Esophagus squamous epithelium (tissue), 5 donors: Measurements from ENCODE around the gene TRMT2A. TPM values are rescaled to one million over a fixed set of nuclear protein-coding genes. Genes with fewer than 3 reads are reported as not detected.

Experiments
- DNase-seq: peaks from one replicate; lab custom pipeline; 2025; lab: John Stamatoyannopoulos, UW
- H3K27ac ChIP-seq, 4 donors: fragments of 200-600 bp; sonication (generic); one replicate each; pipeline ENCODE4 v1.5.1; 2016 to 2019; ENCODE audit warnings: mild to moderate bottlenecking in 1 of 4
- H3K27me3 ChIP-seq, 4 donors: fragments of 200-600 bp; sonication (generic); 1 replicate in 3 of 4; 2 replicates in 1 of 4; pipeline versions ENCODE4 v1.5.1 to v1.6.0; 2017 to 2021; ENCODE audit warnings: antibody characterized with exemption in 1 of 4
- H3K36me3 ChIP-seq, 3 donors: fragments of 200-600 bp; sonication (generic); one replicate each; pipeline ENCODE4 v1.5.1; 2016 to 2019
- H3K4me1 ChIP-seq, 3 donors: fragments of 200-600 bp; sonication (generic); one replicate each; pipeline ENCODE4 v1.5.1; 2017 to 2019
- H3K4me3 ChIP-seq, 4 donors: fragments of 200-600 bp; sonication (generic); 1 replicate in 3 of 4; 2 replicates in 1 of 4; pipeline ENCODE4 v1.5.1; 2016 to 2019; ENCODE audit warnings: mild to moderate bottlenecking in 2 of 4, moderate library complexity in 1 of 4
- H3K9me3 ChIP-seq, 3 donors: fragments of 200-600 bp; sonication (generic); one replicate each; pipeline ENCODE4 v1.5.1; 2016 to 2019
- POLR2A ChIP-seq, 4 donors: fragments of 450-650 bp; IDR thresholded peaks; one replicate each; pipeline ENCODE4 v1.6.1; 2017; ENCODE audit warnings: antibody characterized with exemption in 4 of 4, mild to moderate bottlenecking in 4 of 4, moderate library complexity in 3 of 4
- WGBS, 2 donors: methylation state at CpG; one replicate each; pipeline ENCODE4 v1.1.5; 2018; 5-methylcytosine and 5-hydroxymethylcytosine counted together
- intact Hi-C: fragments of 100-400 bp; cut with DNase I; formaldehyde crosslinking; loops from one replicate; pipeline ENCODE4 v1.15.0; 2022
- total RNA-seq, 4 donors: library from RNA; depleted of rRNA; stranded (reverse); fragments of >200 nt; gene quantifications; one replicate each; pipeline ENCODE4 v1.1.0, GENCODE V29; 2016
- TF ChIP-seq, protein P1 (sequence below), 6 experiments: fragments of 450-650 bp in 4 of 6; fragments of 200-600 bp in 2 of 6; sonication (generic) in 2 of 6; IDR thresholded peaks; one replicate each; pipeline ENCODE4 v1.5.1; 2016 to 2019; ENCODE audit warnings: antibody characterized with exemption in 6 of 6, mild to moderate bottlenecking in 4 of 6, moderate library complexity in 4 of 6
- donor health status: DM: yes; HTN: yes; CAD: no.

The TRMT2A gene
- total RNA-seq, 4 donors from 2014 or later: 30.9 to 58.6 (median 41.3) TPM

GRCh38 chr22:20156611-20157429, 39.8 kb upstream of the TRMT2A start:
- no peak overlapping the region for H3K27ac ChIP-seq
- peaks cover 0 to 11% (median 0%) of the 10 kb centered on the region in 3 donors for H3K4me1 ChIP-seq
- peaks cover 0 to 60% (median 0%) of the 10 kb centered on the region in 4 donors for H3K27me3 ChIP-seq
- no peak for TF ChIP-seq POLR2A (IDR thresholded peaks at IDR 0.05)
- TF ChIP-seq, protein P1, sequence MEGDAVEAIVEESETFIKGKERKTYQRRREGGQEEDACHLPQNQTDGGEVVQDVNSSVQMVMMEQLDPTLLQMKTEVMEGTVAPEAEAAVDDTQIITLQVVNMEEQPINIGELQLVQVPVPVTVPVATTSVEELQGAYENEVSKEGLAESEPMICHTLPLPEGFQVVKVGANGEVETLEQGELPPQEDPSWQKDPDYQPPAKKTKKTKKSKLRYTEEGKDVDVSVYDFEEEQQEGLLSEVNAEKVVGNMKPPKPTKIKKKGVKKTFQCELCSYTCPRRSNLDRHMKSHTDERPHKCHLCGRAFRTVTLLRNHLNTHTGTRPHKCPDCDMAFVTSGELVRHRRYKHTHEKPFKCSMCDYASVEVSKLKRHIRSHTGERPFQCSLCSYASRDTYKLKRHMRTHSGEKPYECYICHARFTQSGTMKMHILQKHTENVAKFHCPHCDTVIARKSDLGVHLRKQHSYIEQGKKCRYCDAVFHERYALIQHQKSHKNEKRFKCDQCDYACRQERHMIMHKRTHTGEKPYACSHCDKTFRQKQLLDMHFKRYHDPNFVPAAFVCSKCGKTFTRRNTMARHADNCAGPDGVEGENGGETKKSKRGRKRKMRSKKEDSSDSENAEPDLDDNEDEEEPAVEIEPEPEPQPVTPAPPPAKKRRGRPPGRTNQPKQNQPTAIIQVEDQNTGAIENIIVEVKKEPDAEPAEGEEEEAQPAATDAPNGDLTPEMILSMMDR (IDR thresholded peaks at IDR 0.05): peak; percentile 99 to 100 (median 100)
- DNase-seq: peak; percentile 30
- H3K4me3 ChIP-seq: no peak overlapping the region
- 41 to 65% methylated on average over 6 to 8 of the region's 17 CpGs for WGBS, 2 donors
- no peaks in the 10 kb centered on the region for H3K9me3 ChIP-seq
- H3K36me3 ChIP-seq: no peaks in the 10 kb centered on the region
- intact Hi-C loops: no loop called here

GRCh38 chr22:20156042-20156389, 39.0 kb upstream of the TRMT2A start:
- Histone ChIP-seq H3K4me3 (no peak overlapping the region), H3K4me1 (peaks cover 0 to 11% (median 0%) of the 10 kb centered on the region in 3 donors), H3K36me3 (no peaks in the 10 kb centered on the region), H3K27ac (no peak overlapping the region), H3K27me3 (peaks cover 0 to 56% (median 0%) of the 10 kb centered on the region in 4 donors), H3K9me3 (no peaks in the 10 kb centered on the region)
- TF ChIP-seq POLR2A (IDR thresholded peaks at IDR 0.05): no peak
- TF ChIP-seq, protein P1 (IDR thresholded peaks at IDR 0.05): no peak
- DNase-seq: no peak
- intact Hi-C loops: no loop called here
- 42% methylated on average over 3 of the region's 7 CpGs; no CpG with 5 or more reads in 1 of the 2 donors for WGBS, 2 donors

DNA sequence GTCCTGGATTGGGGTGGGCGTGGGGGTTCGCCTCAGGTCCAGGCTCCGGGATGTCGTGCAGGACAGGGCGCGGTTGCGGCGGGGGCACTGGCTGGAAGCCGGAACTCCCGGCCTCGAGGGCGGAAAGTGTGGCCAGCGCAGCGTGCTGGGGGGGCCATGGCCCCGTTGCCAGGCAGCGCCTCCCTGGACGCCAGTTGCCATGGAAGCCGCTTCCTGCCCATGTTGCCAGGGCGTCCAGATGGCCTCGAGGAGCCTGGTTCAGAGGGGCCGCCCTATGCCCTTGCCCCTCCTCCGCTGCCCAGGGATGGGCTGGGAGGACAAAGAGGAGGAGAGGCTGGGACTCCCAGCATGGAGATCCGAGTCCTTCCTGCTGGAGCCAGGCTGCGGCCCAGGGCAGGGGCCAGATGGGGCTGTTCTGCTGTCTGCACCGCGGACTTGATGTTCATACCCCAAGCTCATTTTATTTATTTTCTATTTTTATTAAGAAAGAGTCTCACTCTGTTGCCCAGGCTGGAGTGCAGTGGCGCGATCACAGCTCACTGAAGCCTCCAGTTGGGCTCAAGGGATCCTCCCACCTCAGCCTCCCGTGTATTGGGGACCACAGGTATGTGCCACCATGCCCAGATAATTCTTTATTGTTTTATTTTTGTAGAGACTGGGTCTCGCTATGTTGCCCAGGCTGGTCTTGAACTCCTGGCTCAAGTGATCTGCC, 38.5 kb upstream of the TRMT2A start:
- H3K27ac ChIP-seq: no peak overlapping the region
- no peaks in the 10 kb centered on the region for H3K36me3 ChIP-seq
- peaks cover 0 to 11% (median 0%) of the 10 kb centered on the region in 3 donors for H3K4me1 ChIP-seq
- no peaks in the 10 kb centered on the region for H3K9me3 ChIP-seq
- 34 to 77% methylated on average over 8 to 15 of the region's 30 CpGs for WGBS, 2 donors
- TF ChIP-seq POLR2A (IDR thresholded peaks at IDR 0.05): no peak
- TF ChIP-seq, protein P1 (IDR thresholded peaks at IDR 0.05): no peak
- intact Hi-C loops: no loop called here
- H3K4me3 ChIP-seq: peak overlapping the region in 2 of 4 donors; percentile 22 to 47
- H3K27me3 ChIP-seq: peaks cover 0 to 56% (median 0%) of the 10 kb centered on the region in 4 donors
- no peak for DNase-seq

GRCh38 chr22:20154602-20155187, 37.7 kb upstream of the TRMT2A start:
- 20 to 33% methylated on average over 3 to 4 of the region's 14 CpGs for WGBS, 2 donors
- TF ChIP-seq, protein P1 (IDR thresholded peaks at IDR 0.05): no peak
- TF ChIP-seq POLR2A (IDR thresholded peaks at IDR 0.05): no peak
- Histone ChIP-seq H3K9me3 (no peaks in the 10 kb centered on the region), H3K4me3 (peak overlapping the region in 2 of 4 donors; percentile 22 to 47), H3K4me1 (peaks cover 0 to 11% (median 0%) of the 10 kb centered on the region in 3 donors), H3K27ac (peak overlapping the region in 1 of 4 donors; percentile 39), H3K27me3 (peaks cover 0 to 56% (median 0%) of the 10 kb centered on the region in 4 donors), H3K36me3 (no peaks in the 10 kb centered on the region)
- intact Hi-C loops: no loop called here
- no peak for DNase-seq
